Measurements from ENCODE around the gene ITPR1.

The ITPR1 gene

DNA sequence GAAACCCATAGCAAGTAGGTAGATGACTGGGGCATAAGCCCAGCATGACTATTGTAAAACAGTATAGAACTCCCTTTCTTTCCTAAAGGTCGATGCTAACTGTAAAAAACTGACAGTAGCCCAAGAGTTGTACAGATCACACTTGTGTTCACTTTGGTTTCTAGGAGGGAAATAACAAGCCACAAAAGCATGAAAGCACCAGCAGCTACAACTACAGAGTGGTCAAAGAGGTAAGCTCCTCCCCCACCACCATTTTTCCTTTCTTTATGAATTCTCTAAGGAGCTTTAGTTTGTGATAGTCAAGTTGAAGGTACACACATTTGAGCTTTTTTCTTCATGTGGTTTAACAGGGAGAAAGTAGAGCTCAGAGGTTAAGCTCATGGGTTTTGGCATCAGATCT is 191.0 kb downstream of the ITPR1 start:
- Histone ChIP-seq H4K20me1 (no peaks in the 10 kb centered on the region), H3K9me3 (0 out of 2 replicates have a peak, but pooled peaks cover under 1% of the 10 kb centered on the region), H3K9ac (no peak overlapping the region), H3K4me3 (no peak overlapping the region), H3K4me1 (peaks cover 10% of the 10 kb centered on the region), H3K4me2 (no peak overlapping the region), H3K27me3 (no peaks in the 10 kb centered on the region), H3K27ac (no peak overlapping the region), H3K36me3 (peaks cover 84% of the 10 kb centered on the region)
- TF ChIP-seq Cebpa-rat (IDR thresholded peaks at IDR 0.05), result no peak

DNA sequence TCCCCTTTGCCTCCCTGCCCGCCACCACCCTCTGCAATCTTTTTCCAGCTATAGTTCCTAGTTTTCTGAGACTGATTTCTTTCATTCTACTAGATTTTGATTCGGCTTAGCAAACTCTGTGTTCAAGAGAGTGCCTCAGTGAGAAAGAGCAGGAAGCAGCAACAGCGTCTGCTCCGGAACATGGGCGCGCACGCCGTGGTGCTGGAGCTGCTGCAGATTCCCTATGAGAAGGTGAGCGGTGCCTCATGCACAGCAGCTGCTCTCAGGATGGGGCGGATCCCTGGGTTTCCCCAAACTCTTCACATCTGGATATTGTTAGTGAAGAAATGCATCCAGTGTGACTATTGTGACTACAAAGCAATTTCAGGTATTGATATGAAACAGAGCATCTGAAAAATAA is 191.8 kb downstream of the ITPR1 start:
- no peak overlapping the region for H3K4me3 ChIP-seq
- H3K36me3 ChIP-seq, result peaks cover 84% of the 10 kb centered on the region
- no peak overlapping the region for H3K4me2 ChIP-seq
- no peak overlapping the region for H3K27ac ChIP-seq
- no peaks in the 10 kb centered on the region for H3K27me3 ChIP-seq
- H3K9ac ChIP-seq, result no peak overlapping the region
- H3K4me1 ChIP-seq, result peaks cover 10% of the 10 kb centered on the region
- no peak for TF ChIP-seq Cebpa-rat (IDR thresholded peaks at IDR 0.05)
- H3K9me3 ChIP-seq, result peaks cover 10% of the 10 kb centered on the region
- no peaks in the 10 kb centered on the region for H4K20me1 ChIP-seq

DNA sequence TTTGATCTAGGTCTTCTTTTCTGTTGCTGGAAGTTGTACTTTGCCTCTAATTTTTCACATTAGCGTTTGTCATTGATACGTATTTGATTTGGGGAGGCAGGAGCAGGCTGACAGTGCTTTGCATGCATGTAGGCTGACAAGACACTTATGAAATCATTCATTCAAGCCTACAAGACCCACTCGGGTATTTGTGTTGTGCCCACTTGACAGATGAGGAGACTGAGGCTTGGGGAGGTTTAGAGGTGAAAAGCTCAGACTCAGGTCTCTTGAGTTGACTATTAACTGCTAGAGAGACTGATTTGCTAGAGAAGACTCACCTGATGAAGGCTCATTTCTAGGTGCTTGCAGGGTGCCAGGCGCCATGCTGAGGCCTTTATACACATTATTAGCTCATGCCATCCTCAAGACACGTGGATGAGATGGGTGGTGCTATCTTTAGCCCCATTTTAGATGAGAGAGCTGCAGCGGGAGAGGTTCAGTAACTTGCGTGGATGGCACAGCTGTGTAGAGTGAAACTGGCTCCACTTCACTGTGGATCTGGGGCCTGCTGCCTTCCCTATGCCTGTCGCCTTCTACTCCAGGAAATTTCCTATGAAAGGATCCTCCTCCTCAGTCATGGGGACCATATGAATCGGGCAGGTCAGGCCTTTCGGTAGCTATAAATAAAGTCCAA is 192.7 kb downstream of the ITPR1 start:
- peaks cover 81% of the 10 kb centered on the region for H3K36me3 ChIP-seq
- peaks cover 3% of the 10 kb centered on the region for H3K4me1 ChIP-seq
- H3K4me3 ChIP-seq, result no peak overlapping the region
- H3K27ac ChIP-seq, result no peak overlapping the region
- no peak overlapping the region for H3K9ac ChIP-seq
- no peak overlapping the region for H3K4me2 ChIP-seq
- H4K20me1 ChIP-seq, result no peaks in the 10 kb centered on the region
- H3K9me3 ChIP-seq, result peaks cover 15% of the 10 kb centered on the region
- H3K27me3 ChIP-seq, result no peaks in the 10 kb centered on the region
- TF ChIP-seq Cebpa-rat (IDR thresholded peaks at IDR 0.05), result no peak

DNA sequence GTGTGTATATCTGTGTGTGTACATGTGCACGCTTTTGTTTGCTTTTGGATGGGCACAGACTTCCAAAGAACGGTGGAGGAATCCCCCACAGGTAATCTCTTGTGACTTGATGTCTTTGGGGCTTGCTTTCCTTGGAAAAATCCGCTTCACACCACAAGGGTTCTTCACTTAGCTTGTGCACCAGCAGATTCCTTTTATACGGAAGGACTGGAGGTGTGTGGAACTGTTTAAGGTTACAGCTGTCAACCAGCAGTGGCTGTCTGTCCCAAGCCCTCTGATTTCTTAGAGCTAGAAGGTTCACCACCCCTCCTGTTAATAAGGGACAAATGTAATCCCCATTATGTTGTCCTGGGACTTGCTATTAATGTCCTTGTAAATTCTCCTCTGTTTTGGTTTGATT is 193.5 kb downstream of the ITPR1 start:
- Histone ChIP-seq H4K20me1 (no peaks in the 10 kb centered on the region), H3K4me3 (no peak overlapping the region), H3K9ac (no peak overlapping the region), H3K27me3 (no peaks in the 10 kb centered on the region), H3K36me3 (peaks cover 83% of the 10 kb centered on the region), H3K27ac (no peak overlapping the region), H3K4me1 (no peaks in the 10 kb centered on the region), H3K4me2 (no peak overlapping the region), H3K9me3 (peaks cover 15% of the 10 kb centered on the region)
- TF ChIP-seq Cebpa-rat (IDR thresholded peaks at IDR 0.05), result no peak

DNA sequence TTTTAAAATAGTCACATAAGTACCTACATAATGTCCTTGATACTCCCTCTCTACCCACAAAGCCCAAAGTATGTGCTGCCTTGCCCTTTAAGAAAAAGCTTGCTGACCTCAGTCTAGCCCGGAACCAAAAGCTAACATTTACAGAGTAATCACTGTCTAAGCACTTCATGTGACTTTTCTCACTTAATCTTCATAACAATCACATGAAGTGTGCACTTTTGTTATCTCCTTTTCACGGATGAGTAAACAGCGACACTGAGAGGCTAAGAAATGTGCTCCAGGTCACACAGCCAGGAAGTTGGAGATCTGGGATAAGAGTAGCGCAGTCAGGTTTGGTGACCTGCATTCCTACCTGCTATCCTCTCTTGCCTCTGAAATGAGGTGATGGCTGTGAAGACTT is 194.0 kb downstream of the ITPR1 start:
- H3K27me3 ChIP-seq, result no peaks in the 10 kb centered on the region
- peaks cover 15% of the 10 kb centered on the region for H3K9me3 ChIP-seq
- peaks cover 89% of the 10 kb centered on the region for H3K36me3 ChIP-seq
- H3K4me3 ChIP-seq, result no peak overlapping the region
- no peaks in the 10 kb centered on the region for H4K20me1 ChIP-seq
- no peak overlapping the region for H3K27ac ChIP-seq
- TF ChIP-seq Cebpa-rat (IDR thresholded peaks at IDR 0.05), result no peak
- H3K4me1 ChIP-seq, result no peaks in the 10 kb centered on the region
- H3K9ac ChIP-seq, result no peak overlapping the region
- H3K4me2 ChIP-seq, result no peak overlapping the region

DNA sequence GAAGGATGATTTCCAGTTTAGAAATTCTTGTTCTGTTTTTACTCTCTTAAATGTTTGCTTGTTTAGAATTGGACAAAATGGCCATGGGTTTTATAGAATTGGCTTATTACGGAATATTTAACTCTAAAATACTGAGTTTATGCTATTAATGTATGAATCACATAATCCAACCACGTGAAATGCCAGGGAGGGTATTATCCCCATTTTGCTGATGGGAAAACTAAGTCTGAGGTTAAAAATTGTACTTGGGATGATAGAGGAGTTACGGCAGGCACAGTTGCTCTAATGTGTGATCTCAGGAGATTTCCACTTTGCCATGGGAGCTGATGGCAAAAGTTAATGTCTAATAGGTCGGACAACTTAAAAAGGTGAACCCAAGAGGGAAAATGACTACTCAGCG is 194.4 kb downstream of the ITPR1 start:
- H3K27ac ChIP-seq, result no peak overlapping the region
- peaks cover 93% of the 10 kb centered on the region for H3K36me3 ChIP-seq

DNA sequence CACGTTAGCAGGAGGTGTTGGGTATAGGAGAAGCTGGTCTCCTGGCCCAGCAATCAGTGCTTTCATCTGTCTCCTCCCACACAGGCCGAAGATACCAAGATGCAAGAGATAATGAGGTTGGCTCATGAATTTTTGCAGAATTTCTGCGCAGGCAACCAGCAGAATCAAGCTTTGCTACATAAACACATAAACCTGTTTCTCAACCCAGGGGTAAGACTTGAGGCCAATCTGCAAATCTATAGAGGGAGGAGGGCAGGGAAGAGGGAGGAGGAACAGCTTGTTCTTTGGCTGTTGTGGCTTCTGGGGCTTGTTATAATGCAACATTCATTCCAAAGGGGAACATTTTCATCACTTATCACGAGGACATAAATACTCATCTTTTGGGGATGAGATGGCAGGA is 195.3 kb downstream of the ITPR1 start:
- Histone ChIP-seq H3K27me3 (no peaks in the 10 kb centered on the region), H3K9me3 (peaks cover 15% of the 10 kb centered on the region), H3K27ac (no peak overlapping the region), H3K9ac (no peak overlapping the region), H3K4me1 (no peaks in the 10 kb centered on the region), H4K20me1 (no peaks in the 10 kb centered on the region), H3K4me2 (no peak overlapping the region), H3K36me3 (peaks cover 91% of the 10 kb centered on the region), H3K4me3 (no peak overlapping the region)
- TF ChIP-seq Cebpa-rat (IDR thresholded peaks at IDR 0.05), result no peak

More for the DNA sequence above, 194.4 kb downstream of the ITPR1 start:
- no peaks in the 10 kb centered on the region for H3K4me1 ChIP-seq
- no peak overlapping the region for H3K9ac ChIP-seq
- no peaks in the 10 kb centered on the region for H3K27me3 ChIP-seq
- no peak overlapping the region for H3K4me2 ChIP-seq
- no peak overlapping the region for H3K4me3 ChIP-seq
- no peak for TF ChIP-seq Cebpa-rat (IDR thresholded peaks at IDR 0.05)
- no peaks in the 10 kb centered on the region for H4K20me1 ChIP-seq
- peaks cover 15% of the 10 kb centered on the region for H3K9me3 ChIP-seq

DNA sequence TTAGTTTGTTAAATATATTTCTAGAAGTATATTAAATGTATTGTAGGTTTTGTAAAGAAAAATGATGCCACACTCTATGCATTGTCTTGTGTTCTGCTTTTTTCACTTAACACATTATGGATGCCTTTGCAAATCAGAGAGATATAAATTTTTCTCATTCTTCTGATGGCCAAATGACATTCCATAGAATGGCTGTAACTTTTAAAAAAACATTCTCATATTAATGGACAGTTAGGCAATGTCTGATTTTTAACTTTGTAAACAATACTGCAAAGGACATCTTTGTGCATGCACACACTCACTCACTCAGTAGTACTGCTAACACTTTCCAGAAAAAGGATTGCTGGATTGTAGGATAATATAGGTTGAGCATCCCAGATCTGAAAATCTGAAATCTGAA is 195.9 kb downstream of the ITPR1 start:
- Histone ChIP-seq H3K27ac (no peak overlapping the region), H3K4me1 (no peaks in the 10 kb centered on the region), H3K4me3 (no peak overlapping the region), H3K36me3 (peaks cover 90% of the 10 kb centered on the region), H3K9me3 (peaks cover 15% of the 10 kb centered on the region), H4K20me1 (no peaks in the 10 kb centered on the region), H3K9ac (no peak overlapping the region), H3K27me3 (no peaks in the 10 kb centered on the region), H3K4me2 (no peak overlapping the region)
- no peak for TF ChIP-seq Cebpa-rat (IDR thresholded peaks at IDR 0.05)

DNA sequence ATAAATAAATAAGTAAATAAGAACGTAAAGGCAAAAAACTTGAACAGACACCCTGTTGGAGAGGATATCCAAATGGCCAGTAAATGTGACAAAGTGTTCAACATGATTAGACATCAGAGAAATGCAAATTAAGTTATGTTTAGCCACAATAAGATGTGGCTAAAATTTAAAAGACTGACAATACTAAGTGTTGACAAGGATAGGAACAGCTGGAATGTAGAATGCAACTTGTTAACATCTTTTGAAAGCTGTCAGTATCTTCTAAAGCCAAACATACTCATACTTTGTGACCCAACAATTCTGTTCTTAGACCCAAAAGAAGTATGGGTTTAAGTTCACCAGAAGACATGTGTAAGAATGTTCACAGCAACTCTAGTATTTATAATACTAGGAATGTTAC is 197.1 kb downstream of the ITPR1 start:
- H3K9ac ChIP-seq, result no peak overlapping the region
- H3K4me3 ChIP-seq, result no peak overlapping the region
- no peak overlapping the region for H3K4me2 ChIP-seq
- TF ChIP-seq Cebpa-rat (IDR thresholded peaks at IDR 0.05), result no peak
- H3K27ac ChIP-seq, result no peak overlapping the region
- H3K27me3 ChIP-seq, result no peaks in the 10 kb centered on the region
- H4K20me1 ChIP-seq, result no peaks in the 10 kb centered on the region
- H3K9me3 ChIP-seq, result peaks cover 15% of the 10 kb centered on the region
- H3K4me1 ChIP-seq, result peaks cover 2% of the 10 kb centered on the region; the same call in 1 of the 2 replicates
- H3K36me3 ChIP-seq, result peaks cover 78% of the 10 kb centered on the region

DNA sequence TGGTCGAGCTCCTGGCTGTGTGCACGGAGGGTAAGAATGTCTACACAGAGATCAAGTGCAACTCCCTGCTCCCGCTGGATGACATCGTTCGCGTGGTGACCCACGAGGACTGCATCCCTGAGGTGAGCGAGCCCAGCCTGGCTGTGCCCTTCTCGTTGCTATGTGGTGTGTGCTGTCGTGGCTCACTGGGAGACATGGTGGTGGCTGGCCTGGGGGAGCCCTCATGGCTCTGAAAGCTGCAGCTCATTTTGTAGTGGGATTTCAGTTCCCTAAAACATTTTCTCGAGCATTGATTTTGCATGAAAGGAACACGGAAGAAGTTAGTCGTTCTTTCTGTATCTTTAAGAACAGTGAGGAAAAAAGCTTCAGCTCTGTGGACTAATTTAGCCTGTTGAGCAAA is 200.5 kb downstream of the ITPR1 start:
- Histone ChIP-seq H3K9ac (no peak overlapping the region), H3K27ac (no peak overlapping the region), H3K4me3 (no peak overlapping the region), H3K4me1 (peaks cover 7% of the 10 kb centered on the region; the same call in 1 of the 2 replicates), H3K4me2 (no peak overlapping the region), H4K20me1 (no peaks in the 10 kb centered on the region), H3K9me3 (peaks cover 15% of the 10 kb centered on the region), H3K36me3 (peaks cover 67% of the 10 kb centered on the region), H3K27me3 (no peaks in the 10 kb centered on the region)
- TF ChIP-seq Cebpa-rat (IDR thresholded peaks at IDR 0.05), result no peak

DNA sequence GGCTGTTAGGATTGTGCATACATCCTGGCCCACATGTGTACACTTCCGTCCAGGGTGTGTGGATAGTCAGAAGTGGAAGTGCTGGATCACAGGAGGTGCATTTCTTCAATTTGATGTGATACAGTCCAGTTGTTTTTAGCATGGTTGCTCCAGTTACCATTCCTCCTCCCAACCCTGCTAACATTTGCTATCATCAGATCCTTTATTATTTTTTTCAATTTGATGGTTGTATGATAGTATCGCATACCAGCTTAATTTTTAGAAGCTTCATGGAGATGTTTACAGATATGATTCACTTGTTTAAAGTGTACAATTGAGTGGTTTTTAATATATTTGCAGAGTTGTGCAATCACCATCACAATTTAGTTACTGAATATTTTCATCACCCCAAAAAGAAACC is 202.7 kb downstream of the ITPR1 start:
- no peak overlapping the region for H3K9ac ChIP-seq
- no peaks in the 10 kb centered on the region for H3K9me3 ChIP-seq
- H4K20me1 ChIP-seq, result no peaks in the 10 kb centered on the region
- H3K4me3 ChIP-seq, result no peak overlapping the region
- no peaks in the 10 kb centered on the region for H3K27me3 ChIP-seq
- peaks cover 7% of the 10 kb centered on the region; the same call in 1 of the 2 replicates for H3K4me1 ChIP-seq
- no peak for TF ChIP-seq Cebpa-rat (IDR thresholded peaks at IDR 0.05)
- no peak overlapping the region for H3K27ac ChIP-seq
- H3K36me3 ChIP-seq, result peaks cover 70% of the 10 kb centered on the region
- no peak overlapping the region for H3K4me2 ChIP-seq
